Measurements from ENCODE around the gene VTN. TPM values are rescaled to one million over a fixed set of nuclear protein-coding genes. Genes with fewer than 3 reads are reported as not detected.

Gene VTN
- total and polyA plus RNA-seq, 11 donors: 16.9 to 120 (median 65.3) TPM

GRCh38 chr17:28370744-28371103 is 617 bp upstream of the VTN start:
- intact Hi-C loops (cut with DNase I): loop anchor here in 1 of 10 donors (10.0 kb wide), 1 partner anchor 56 kb away; the partner anchor contains the start of gene TMEM97
- WGBS, 4 donors: 79 to 87% (median 81%) methylated on average over 1 of the region's 1 CpG
- no peaks in the 10 kb centered on the region for H3K27me3 ChIP-seq

GRCh38 chr17:28369684-28370034 is 448 bp downstream of the VTN start:
- 61 to 72% (median 66%) methylated on average over 10 of the region's 10 CpGs for WGBS, 4 donors
- H3K27me3 ChIP-seq: no peaks in the 10 kb centered on the region
- H3K9me3 ChIP-seq: no peaks in the 10 kb centered on the region
- peaks cover 7 to 39% (median 25%) of the 10 kb centered on the region in 12 donors for H3K4me1 ChIP-seq
- peak in 1 of 4 donors; percentile 1 for ATAC-seq
- no peak for TF ChIP-seq CTCF (IDR thresholded peaks at IDR 0.05)
- no peak for TF ChIP-seq POLR2A (IDR thresholded peaks at IDR 0.05)
- H3K27ac ChIP-seq: peak overlapping the region in 11 of 12 donors; percentile 62 to 86 (median 78)
- intact Hi-C loops (cut with DNase I): loop anchor here in 1 of 10 donors (10.0 kb wide), 1 partner anchor 55 kb away; the partner anchor contains the start of gene TMEM97
- H3K4me3 ChIP-seq: peak overlapping the region in 5 of 12 donors; percentile 6 to 28 (median 17)
- no peak for DNase-seq
- peaks cover 0 to 11% (median 0%) of the 10 kb centered on the region in 9 donors for H3K36me3 ChIP-seq

More at GRCh38 chr17:28370744-28371103, 617 bp upstream of the VTN start:
- H3K9me3 ChIP-seq: no peaks in the 10 kb centered on the region
- peak overlapping the region; percentile 47 to 86 (median 78) for H3K27ac ChIP-seq
- ATAC-seq (no peak), DNase-seq (no peak)
- TF ChIP-seq CTCF (IDR thresholded peaks at IDR 0.05) (no peak), POLR2A (IDR thresholded peaks at IDR 0.05) (no peak)
- peaks cover 7 to 39% (median 25%) of the 10 kb centered on the region in 12 donors for H3K4me1 ChIP-seq
- peak overlapping the region in 10 of 12 donors; percentile 47 to 85 (median 64) for H3K4me3 ChIP-seq
- peaks cover 0 to 6% (median 0%) of the 10 kb centered on the region in 9 donors for H3K36me3 ChIP-seq

- H3K4me3 ChIP-seq: no peak overlapping the region
- WGBS, 4 donors: 91 to 93% (median 92%) methylated on average over 21 to 23 of the region's 23 CpGs
Measured at GRCh38 chr17:28368915-28369683, 1.0 kb downstream of the VTN start.

More at GRCh38 chr17:28368915-28369683, 1.0 kb downstream of the VTN start:
- H3K27me3 ChIP-seq: no peaks in the 10 kb centered on the region
- no peak for ATAC-seq
- no peaks in the 10 kb centered on the region for H3K9me3 ChIP-seq
- intact Hi-C loops (cut with DNase I): no loop called here
- DNase-seq: no peak
- TF ChIP-seq CTCF (IDR thresholded peaks at IDR 0.05) (no peak), POLR2A (IDR thresholded peaks at IDR 0.05) (no peak)
- peaks cover 7 to 39% (median 25%) of the 10 kb centered on the region in 12 donors for H3K4me1 ChIP-seq
- peaks cover 0 to 16% (median under 1%) of the 10 kb centered on the region in 9 donors for H3K36me3 ChIP-seq
- peak overlapping the region in 3 of 12 donors; percentile 70 to 86 (median 83) for H3K27ac ChIP-seq
